ENCODE results near the gene PRKCH. TPM values are rescaled to one million over a fixed set of nuclear protein-coding genes. Genes with fewer than 3 reads are reported as not detected.

PRKCH gene
- polyA plus RNA-seq, 1 donor from 2014 or later, result 2.0 TPM

- H3K9me2 ChIP-seq (ENCODE audit: insufficient read depth, low read length), result no peaks in the 10 kb centered on the region
- no peaks in the 10 kb centered on the region for H3K27me3 ChIP-seq (ENCODE audit: insufficient read depth, low read depth, low read length)
- H3K36me3 ChIP-seq (ENCODE audit: insufficient read depth, low read length), result no peaks in the 10 kb centered on the region
- H3K4me3 ChIP-seq (ENCODE audit: low read length), result no peak overlapping the region
- H3K9me3 ChIP-seq (ENCODE audit: low read length), result no peaks in the 10 kb centered on the region
- no peaks in the 10 kb centered on the region for H3F3A ChIP-seq (ENCODE audit: insufficient read depth, low read length, poor library complexity, severe bottlenecking)
- no peak overlapping the region for H3K4me2 ChIP-seq (ENCODE audit: low read length)
- no peak overlapping the region for H3K9ac ChIP-seq (ENCODE audit: low read length)
- no peaks in the 10 kb centered on the region for H4K20me1 ChIP-seq (ENCODE audit: insufficient read depth)
- H3K79me2 ChIP-seq (replicated peaks; ENCODE audit: insufficient read depth, low read length), result no peaks in the 10 kb centered on the region
- no peak overlapping the region for H2AFZ ChIP-seq (ENCODE audit: low read depth, low read length)
- H3K27ac ChIP-seq (ENCODE audit: low read length), result no peak overlapping the region
- TF ChIP-seq CTCF (IDR thresholded peaks at IDR 0.05; ENCODE audit: poor library complexity, severe bottlenecking) (no peak), SMC3 (conservative IDR thresholded peaks at IDR 0.05; ENCODE audit: poor library complexity) (no peak), RAD21 (conservative IDR thresholded peaks at IDR 0.05) (no peak), POLR2AphosphoS5 (IDR thresholded peaks at IDR 0.05) (no peak), MXI1 (conservative IDR thresholded peaks at IDR 0.05; ENCODE audit: poor library complexity, severe bottlenecking) (no peak), EZH2 (IDR thresholded peaks at IDR 0.05; ENCODE audit: borderline replicate concordance, insufficient read depth, low read length, poor library complexity, severe bottlenecking) (no peak), TAF1 (IDR thresholded peaks at IDR 0.05; ENCODE audit: low read depth) (no peak), EP300 (conservative IDR thresholded peaks at IDR 0.05; ENCODE audit: poor library complexity, severe bottlenecking) (no peak), REST (IDR thresholded peaks at IDR 0.05; ENCODE audit: borderline replicate concordance) (no peak)
Measured at GRCh38 chr14:61401461-61401860, 80.1 kb downstream of the PRKCH start.

GRCh38 chr14:61403411-61403810 lies 82.0 kb downstream of the PRKCH start:
- no peak overlapping the region for H3K9ac ChIP-seq (ENCODE audit: low read length)
- no peaks in the 10 kb centered on the region for H3K79me2 ChIP-seq (replicated peaks; ENCODE audit: insufficient read depth, low read length)
- H3K4me3 ChIP-seq (ENCODE audit: low read length), result no peak overlapping the region
- H3K9me2 ChIP-seq (ENCODE audit: insufficient read depth, low read length), result no peaks in the 10 kb centered on the region
- no peaks in the 10 kb centered on the region for H3K27me3 ChIP-seq (ENCODE audit: insufficient read depth, low read depth, low read length)
- no peaks in the 10 kb centered on the region for H3K9me3 ChIP-seq (ENCODE audit: low read length)
- H2AFZ ChIP-seq (ENCODE audit: low read depth, low read length), result no peak overlapping the region
- no peaks in the 10 kb centered on the region for H3F3A ChIP-seq (ENCODE audit: insufficient read depth, low read length, poor library complexity, severe bottlenecking)
- H3K27ac ChIP-seq (ENCODE audit: low read length), result no peak overlapping the region
- H4K20me1 ChIP-seq (ENCODE audit: insufficient read depth), result no peaks in the 10 kb centered on the region
- TF ChIP-seq RAD21 (conservative IDR thresholded peaks at IDR 0.05) (no peak), EZH2 (IDR thresholded peaks at IDR 0.05; ENCODE audit: borderline replicate concordance, insufficient read depth, low read length, poor library complexity, severe bottlenecking) (no peak), MXI1 (conservative IDR thresholded peaks at IDR 0.05; ENCODE audit: poor library complexity, severe bottlenecking) (no peak), SMC3 (conservative IDR thresholded peaks at IDR 0.05; ENCODE audit: poor library complexity) (no peak), EP300 (conservative IDR thresholded peaks at IDR 0.05; ENCODE audit: poor library complexity, severe bottlenecking) (no peak), CTCF (IDR thresholded peaks at IDR 0.05; ENCODE audit: poor library complexity, severe bottlenecking) (no peak), TAF1 (IDR thresholded peaks at IDR 0.05; ENCODE audit: low read depth) (no peak), REST (IDR thresholded peaks at IDR 0.05; ENCODE audit: borderline replicate concordance) (no peak), POLR2AphosphoS5 (IDR thresholded peaks at IDR 0.05) (no peak)
- H3K4me2 ChIP-seq (ENCODE audit: low read length), result no peak overlapping the region
- no peaks in the 10 kb centered on the region for H3K36me3 ChIP-seq (ENCODE audit: insufficient read depth, low read length)
